Thyroid gland (tissue), 4 donors: Measurements from ENCODE around the gene SMIM23. TPM values are rescaled to one million over a fixed set of nuclear protein-coding genes. Genes with fewer than 3 reads are reported as not detected.

ENCODE experiments used
- DNase-seq, 2 donors: peaks; one replicate each; pipeline ENCODE4 v3.0.0-alpha.2; 2019
- H3K27ac ChIP-seq, 3 donors: fragments of 200-600 bp; sonication (generic); 1 replicate in 2 of 3; 2 replicates in 1 of 3; pipeline ENCODE4 v1.5.1; 2016 to 2019; ENCODE audit warnings: mild to moderate bottlenecking in 1 of 3, moderate library complexity in 1 of 3
- H3K27me3 ChIP-seq: fragments of 200-600 bp; sonication (generic); one replicate; pipeline ENCODE4 v1.5.1; 2019
- H3K36me3 ChIP-seq, 2 donors: fragments of 200-600 bp; sonication (generic); one replicate each; pipeline ENCODE4 v1.5.1; 2016 to 2019
- H3K4me1 ChIP-seq, 2 donors: fragments of 200-600 bp; sonication (generic); one replicate each; pipeline ENCODE4 v1.5.1; 2017 to 2019
- H3K4me3 ChIP-seq, 3 donors: fragments of 200-600 bp; sonication (generic); replicated peaks in 1 of 3; 1 replicate in 2 of 3; 2 replicates in 1 of 3; pipeline ENCODE4 v1.5.1; 2016; ENCODE audit warnings: mild to moderate bottlenecking in 1 of 3
- H3K9me3 ChIP-seq: fragments of 200-600 bp; sonication (generic); one replicate; pipeline ENCODE4 v1.5.1; 2017
- POLR2A ChIP-seq, 2 donors: fragments of 450-650 bp; IDR thresholded peaks; one replicate each; pipeline ENCODE4 v1.6.1; 2017; ENCODE audit warnings: antibody characterized with exemption in 2 of 2, mild to moderate bottlenecking in 2 of 2, moderate library complexity in 1 of 2
- WGBS, 2 donors: methylation state at CpG; one replicate each; pipeline ENCODE4 v1.1.5; 2017; 5-methylcytosine and 5-hydroxymethylcytosine counted together
- intact Hi-C: fragments of 100-400 bp; cut with DNase I; formaldehyde crosslinking; loops from one replicate; pipeline ENCODE4 v1.15.1; 2023
- total RNA-seq, 4 donors: library from RNA; depleted of rRNA; stranded (reverse); fragments of >200 nt; gene quantifications; one replicate each; pipeline ENCODE4 v1.2.3, GENCODE V29; 2016
- TF ChIP-seq, protein P1 (sequence below), 6 experiments: fragments of 200-600 bp in 3 of 6; fragments of 450-650 bp in 3 of 6; sonication (generic) in 3 of 6; IDR thresholded peaks; one replicate each; pipeline ENCODE4 v1.5.1; 2016 to 2019; ENCODE audit warnings: antibody characterized with exemption in 6 of 6, mild to moderate bottlenecking in 2 of 6, inconsistent platforms in 1 of 6, moderate library complexity in 1 of 6

Gene SMIM23
- total RNA-seq, 4 donors from 2014 or later: not detected

DNA sequence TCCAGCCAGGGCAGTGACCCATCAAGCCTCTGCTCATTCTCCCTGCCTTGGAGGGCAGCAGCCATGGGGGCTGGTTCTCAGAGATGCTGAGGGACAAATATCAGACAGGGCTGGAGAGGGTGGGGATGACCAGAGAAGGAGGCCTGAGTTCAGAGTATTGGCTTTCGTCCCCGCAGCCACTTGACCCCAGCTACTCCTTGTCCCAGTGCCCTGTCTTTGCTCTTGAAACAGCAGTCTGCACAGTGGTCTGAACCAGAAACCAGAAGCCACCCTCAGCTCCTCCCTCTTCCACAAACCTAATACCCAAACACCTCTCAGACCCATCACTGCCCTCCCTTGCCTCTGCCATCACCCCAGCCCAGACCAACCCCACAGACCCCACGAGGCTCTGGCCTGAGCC lies 36.3 kb upstream of the SMIM23 start:
- Histone ChIP-seq H3K27ac (peak overlapping the region in 1 of 3 donors; percentile 52), H3K4me1 (peaks cover 21 to 38% of the 10 kb centered on the region in 2 donors), H3K9me3 (no peaks in the 10 kb centered on the region), H3K36me3 (no peaks in the 10 kb centered on the region), H3K27me3 (no peaks in the 10 kb centered on the region), H3K4me3 (no peak overlapping the region)
- intact Hi-C loops: no loop called here
- peak in 1 of 2 donors; percentile 29 for DNase-seq
- TF ChIP-seq, protein P1, sequence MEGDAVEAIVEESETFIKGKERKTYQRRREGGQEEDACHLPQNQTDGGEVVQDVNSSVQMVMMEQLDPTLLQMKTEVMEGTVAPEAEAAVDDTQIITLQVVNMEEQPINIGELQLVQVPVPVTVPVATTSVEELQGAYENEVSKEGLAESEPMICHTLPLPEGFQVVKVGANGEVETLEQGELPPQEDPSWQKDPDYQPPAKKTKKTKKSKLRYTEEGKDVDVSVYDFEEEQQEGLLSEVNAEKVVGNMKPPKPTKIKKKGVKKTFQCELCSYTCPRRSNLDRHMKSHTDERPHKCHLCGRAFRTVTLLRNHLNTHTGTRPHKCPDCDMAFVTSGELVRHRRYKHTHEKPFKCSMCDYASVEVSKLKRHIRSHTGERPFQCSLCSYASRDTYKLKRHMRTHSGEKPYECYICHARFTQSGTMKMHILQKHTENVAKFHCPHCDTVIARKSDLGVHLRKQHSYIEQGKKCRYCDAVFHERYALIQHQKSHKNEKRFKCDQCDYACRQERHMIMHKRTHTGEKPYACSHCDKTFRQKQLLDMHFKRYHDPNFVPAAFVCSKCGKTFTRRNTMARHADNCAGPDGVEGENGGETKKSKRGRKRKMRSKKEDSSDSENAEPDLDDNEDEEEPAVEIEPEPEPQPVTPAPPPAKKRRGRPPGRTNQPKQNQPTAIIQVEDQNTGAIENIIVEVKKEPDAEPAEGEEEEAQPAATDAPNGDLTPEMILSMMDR (IDR thresholded peaks at IDR 0.05): no peak
- TF ChIP-seq POLR2A (IDR thresholded peaks at IDR 0.05): no peak
- 53 to 71% methylated on average over 3 of the region's 3 CpGs for WGBS, 2 donors

DNA sequence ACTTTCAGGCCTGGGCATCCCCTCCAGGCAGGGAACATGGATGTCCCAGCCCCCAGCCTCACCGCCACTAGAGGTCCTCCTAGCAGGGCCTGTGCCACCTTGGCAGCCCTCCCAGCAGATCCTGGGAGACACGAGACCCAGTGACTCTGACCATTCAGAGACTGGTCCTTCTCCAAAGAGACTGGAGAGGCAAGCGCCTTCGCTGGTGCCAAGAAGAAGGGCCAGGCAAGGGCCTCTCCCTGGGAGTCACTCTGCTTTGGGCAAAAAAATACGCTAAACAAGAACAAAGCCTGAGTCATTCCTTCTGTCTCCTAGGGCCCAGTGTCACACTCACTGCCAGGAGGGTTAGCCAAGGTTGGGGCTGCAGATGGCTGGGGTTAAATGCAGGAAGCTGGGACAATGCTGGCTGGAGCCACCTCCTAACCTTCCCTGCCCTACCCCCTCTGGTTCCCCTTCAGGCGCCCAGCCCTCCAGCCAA lies 35.3 kb upstream of the SMIM23 start:
- H3K4me1 ChIP-seq: peaks cover 18 to 34% of the 10 kb centered on the region in 2 donors
- no peak overlapping the region for H3K4me3 ChIP-seq
- 22 to 53% methylated on average over 6 of the region's 6 CpGs for WGBS, 2 donors
- no peaks in the 10 kb centered on the region for H3K36me3 ChIP-seq
- DNase-seq: peak; percentile 79 to 87
- H3K27me3 ChIP-seq: no peaks in the 10 kb centered on the region
- intact Hi-C loops: no loop called here
- peak overlapping the region; percentile 1 to 52 (median 19) for H3K27ac ChIP-seq
- TF ChIP-seq, protein P1 (IDR thresholded peaks at IDR 0.05): peak in 2 of 6 experiments; percentile 30 to 33
- no peak for TF ChIP-seq POLR2A (IDR thresholded peaks at IDR 0.05)
- H3K9me3 ChIP-seq: no peaks in the 10 kb centered on the region

DNA sequence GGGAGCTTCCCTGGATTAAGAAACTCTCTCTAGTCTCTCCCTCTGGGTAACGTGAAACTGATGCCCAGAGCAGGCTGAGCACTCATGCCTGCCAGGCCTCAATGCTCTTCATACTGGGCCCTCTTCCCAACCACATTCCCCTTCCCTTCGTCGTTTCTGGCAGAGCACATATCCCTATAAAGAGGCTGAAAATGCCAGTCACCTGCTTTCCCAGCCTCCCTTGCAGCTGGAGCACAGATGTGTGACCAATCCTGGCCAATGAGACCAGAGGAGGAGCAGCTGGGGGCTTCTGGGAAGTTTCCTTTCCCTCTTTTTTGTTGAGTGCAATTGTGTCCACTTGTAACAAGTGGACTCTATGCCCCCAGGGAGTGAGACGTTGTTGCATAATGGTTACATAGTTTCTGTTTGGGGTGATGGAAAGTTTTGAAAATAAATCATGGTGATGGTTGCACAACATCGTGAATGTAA lies 30.2 kb upstream of the SMIM23 start:
- WGBS, 2 donors: 42 to 43% methylated on average over 5 of the region's 5 CpGs
- Histone ChIP-seq H3K4me1 (peaks cover 8 to 13% of the 10 kb centered on the region in 2 donors), H3K27ac (no peak overlapping the region), H3K27me3 (no peaks in the 10 kb centered on the region), H3K9me3 (no peaks in the 10 kb centered on the region), H3K4me3 (no peak overlapping the region), H3K36me3 (no peaks in the 10 kb centered on the region)
- DNase-seq: peak; percentile 47 to 75
- no peak for TF ChIP-seq POLR2A (IDR thresholded peaks at IDR 0.05)
- TF ChIP-seq, protein P1 (IDR thresholded peaks at IDR 0.05): no peak
- intact Hi-C loops: no loop called here

DNA sequence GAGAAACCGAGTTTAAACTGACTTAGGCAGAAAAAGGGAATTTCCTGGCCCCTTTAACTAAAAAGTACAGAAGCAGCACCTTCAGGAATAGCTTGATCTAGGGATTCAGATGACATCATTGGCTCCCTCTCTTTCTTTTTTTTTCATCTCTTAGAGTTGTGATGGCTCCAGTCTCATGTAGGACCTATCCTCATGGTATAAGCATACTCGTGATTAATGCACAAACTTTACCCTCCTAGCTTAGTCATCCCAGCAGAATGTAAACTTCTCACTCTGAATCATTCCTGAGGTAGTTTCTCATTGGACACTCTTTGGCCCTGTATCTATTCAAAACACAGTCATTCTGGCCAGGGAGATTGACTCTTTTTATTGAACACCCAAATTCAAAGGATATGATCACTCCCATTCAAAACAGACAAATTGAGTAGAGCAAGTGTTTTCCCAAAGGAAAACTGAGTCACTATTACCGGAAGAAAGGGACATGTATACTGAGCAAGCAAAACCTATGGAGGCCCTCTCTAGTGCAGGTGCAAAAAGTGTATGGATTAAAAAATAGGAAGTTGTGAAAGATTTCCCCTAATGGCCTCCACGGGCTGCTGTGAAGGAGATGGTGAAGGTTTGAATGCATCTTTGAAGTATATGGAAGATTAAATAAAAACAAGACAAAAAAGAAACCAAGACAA lies 27.6 kb upstream of the SMIM23 start:
- intact Hi-C loops: no loop called here
- no peaks in the 10 kb centered on the region for H3K4me1 ChIP-seq
- TF ChIP-seq, protein P1 (IDR thresholded peaks at IDR 0.05): no peak
- TF ChIP-seq POLR2A (IDR thresholded peaks at IDR 0.05): no peak
- H3K9me3 ChIP-seq: no peaks in the 10 kb centered on the region
- no peak for DNase-seq
- H3K36me3 ChIP-seq: no peaks in the 10 kb centered on the region
- no peak overlapping the region for H3K27ac ChIP-seq
- WGBS, 2 donors: 78 to 82% methylated on average over 4 of the region's 4 CpGs
- no peaks in the 10 kb centered on the region for H3K27me3 ChIP-seq
- H3K4me3 ChIP-seq: no peak overlapping the region

DNA sequence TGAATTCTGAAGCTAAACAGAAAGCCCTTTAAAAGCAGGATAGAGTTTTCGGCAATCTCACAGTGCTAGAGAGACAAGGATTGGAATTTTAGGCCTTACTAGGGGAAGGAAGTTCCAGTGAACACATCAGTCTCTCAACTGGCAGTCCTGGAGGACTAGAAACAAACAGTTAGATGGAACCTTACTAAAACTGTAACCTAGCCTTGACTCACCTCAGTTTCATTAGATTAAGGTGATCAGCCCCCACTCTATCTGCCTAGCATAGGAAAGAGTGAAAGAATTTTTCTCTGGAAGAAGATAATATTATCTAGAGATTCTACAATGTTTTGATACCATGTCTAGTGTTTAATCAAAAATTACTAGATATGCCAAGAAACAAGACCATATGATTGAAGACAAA lies 25.8 kb upstream of the SMIM23 start:
- DNase-seq: no peak
- no peaks in the 10 kb centered on the region for H3K4me1 ChIP-seq
- intact Hi-C loops: no loop called here
- no peak for TF ChIP-seq POLR2A (IDR thresholded peaks at IDR 0.05)
- TF ChIP-seq, protein P1 (IDR thresholded peaks at IDR 0.05): no peak
- WGBS, 2 donors: 69 to 76% methylated on average over 1 of the region's 1 CpG
- H3K36me3 ChIP-seq: no peaks in the 10 kb centered on the region
- H3K4me3 ChIP-seq: no peak overlapping the region
- no peaks in the 10 kb centered on the region for H3K9me3 ChIP-seq
- peak overlapping the region in 1 of 3 donors; percentile 45 for H3K27ac ChIP-seq
- no peaks in the 10 kb centered on the region for H3K27me3 ChIP-seq
